Ovary (tissue), 3 donors: ENCODE data around the gene CDC7.

Experiments
- POLR2A ChIP-seq: fragments of 450-650 bp; IDR thresholded peaks from one replicate; pipeline ENCODE4 v1.6.1; 2017; ENCODE audit warnings: antibody characterized with exemption, mild to moderate bottlenecking, moderate library complexity
- TF ChIP-seq, protein P1 (sequence below), 3 donors: fragments of 450-650 bp in 2 of 3; fragments of 200-600 bp in 1 of 3; IDR thresholded peaks; one replicate each; pipeline versions ENCODE4 v1.5.1 to v1.8.0; 2016 to 2022; ENCODE audit warnings: antibody characterized with exemption in 3 of 3, mild to moderate bottlenecking in 1 of 3
- donor health status: DM: no; HTN: no; CAD: no.

DNA sequence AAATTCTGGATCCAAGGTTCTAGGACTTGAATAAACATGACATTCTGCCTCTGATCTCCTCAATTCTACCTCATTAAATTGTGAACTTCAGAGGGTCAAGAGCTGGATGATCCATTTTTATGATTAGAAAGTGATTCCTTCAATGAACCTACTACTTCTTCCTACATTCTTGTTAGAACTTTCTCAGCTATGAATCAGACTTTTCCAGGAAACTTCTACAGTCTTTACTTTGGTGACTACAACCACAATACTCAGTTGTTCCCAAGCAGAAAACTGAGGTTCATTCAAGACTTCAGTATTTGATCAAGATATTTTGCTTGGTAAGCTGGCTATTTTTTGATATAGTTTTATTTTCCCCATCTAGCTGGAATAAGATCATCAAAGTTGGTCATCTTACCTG lies 51.4 kb downstream of the CDC7 start:
- TF ChIP-seq, protein P1, sequence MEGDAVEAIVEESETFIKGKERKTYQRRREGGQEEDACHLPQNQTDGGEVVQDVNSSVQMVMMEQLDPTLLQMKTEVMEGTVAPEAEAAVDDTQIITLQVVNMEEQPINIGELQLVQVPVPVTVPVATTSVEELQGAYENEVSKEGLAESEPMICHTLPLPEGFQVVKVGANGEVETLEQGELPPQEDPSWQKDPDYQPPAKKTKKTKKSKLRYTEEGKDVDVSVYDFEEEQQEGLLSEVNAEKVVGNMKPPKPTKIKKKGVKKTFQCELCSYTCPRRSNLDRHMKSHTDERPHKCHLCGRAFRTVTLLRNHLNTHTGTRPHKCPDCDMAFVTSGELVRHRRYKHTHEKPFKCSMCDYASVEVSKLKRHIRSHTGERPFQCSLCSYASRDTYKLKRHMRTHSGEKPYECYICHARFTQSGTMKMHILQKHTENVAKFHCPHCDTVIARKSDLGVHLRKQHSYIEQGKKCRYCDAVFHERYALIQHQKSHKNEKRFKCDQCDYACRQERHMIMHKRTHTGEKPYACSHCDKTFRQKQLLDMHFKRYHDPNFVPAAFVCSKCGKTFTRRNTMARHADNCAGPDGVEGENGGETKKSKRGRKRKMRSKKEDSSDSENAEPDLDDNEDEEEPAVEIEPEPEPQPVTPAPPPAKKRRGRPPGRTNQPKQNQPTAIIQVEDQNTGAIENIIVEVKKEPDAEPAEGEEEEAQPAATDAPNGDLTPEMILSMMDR (IDR thresholded peaks at IDR 0.05): no peak
- no peak for TF ChIP-seq POLR2A
